Activated naive CD4-positive, alpha-beta T cell treated with anti-CD3 and anti-CD28 coated beads, Interleukin-2, amount 50 U/mL, for 24 hours (primary cell): ENCODE data around the gene LYPD8.

Experiments used
- H3K27ac Mint-ChIP-seq: one replicate; pipeline ENCODE4 v1.8.0; 2021; ENCODE audit warnings: mild to moderate bottlenecking, mixed read lengths
- H3K27me3 Mint-ChIP-seq: one replicate; pipeline ENCODE4 v1.8.0; 2021; ENCODE audit warnings: mixed read lengths
- H3K36me3 Mint-ChIP-seq: one replicate; pipeline ENCODE4 v1.8.0; 2021; ENCODE audit warnings: mixed read lengths
- H3K4me1 Mint-ChIP-seq: one replicate; pipeline ENCODE4 v1.8.0; 2021; ENCODE audit warnings: mixed read lengths
- H3K4me3 Mint-ChIP-seq: one replicate; pipeline ENCODE4 v1.8.0; 2021; ENCODE audit warnings: mild to moderate bottlenecking, mixed read lengths
- H3K9me3 Mint-ChIP-seq: one replicate; pipeline ENCODE4 v1.8.0; 2021; ENCODE audit warnings: mixed read lengths

Gene LYPD8

GRCh38 chr1:248782416-248783141 lies 27.0 kb upstream of the LYPD8 start:
- Mint-ChIP-seq H3K4me1 (no peaks in the 10 kb centered on the region), H3K27ac (no peak overlapping the region), H3K27me3 (peaks cover 5% of the 10 kb centered on the region), H3K4me3 (no peak overlapping the region), H3K36me3 (no peaks in the 10 kb centered on the region), H3K9me3 (no peaks in the 10 kb centered on the region)

- no peaks in the 10 kb centered on the region for H3K4me1 Mint-ChIP-seq
- H3K27ac Mint-ChIP-seq: no peak overlapping the region
- peaks cover 5% of the 10 kb centered on the region for H3K27me3 Mint-ChIP-seq
- no peak overlapping the region for H3K4me3 Mint-ChIP-seq
- peaks cover 10% of the 10 kb centered on the region for H3K9me3 Mint-ChIP-seq
- peaks cover 2% of the 10 kb centered on the region for H3K36me3 Mint-ChIP-seq
Measured at GRCh38 chr1:248779350-248779749, 23.8 kb upstream of the LYPD8 start.

GRCh38 chr1:248778906-248779305 lies 23.3 kb upstream of the LYPD8 start:
- Mint-ChIP-seq H3K36me3 (peaks cover 2% of the 10 kb centered on the region), H3K9me3 (peaks cover 10% of the 10 kb centered on the region), H3K4me3 (no peak overlapping the region), H3K27me3 (peaks cover 5% of the 10 kb centered on the region), H3K4me1 (no peaks in the 10 kb centered on the region), H3K27ac (no peak overlapping the region)

GRCh38 chr1:248776991-248777390 lies 21.4 kb upstream of the LYPD8 start:
- Mint-ChIP-seq H3K4me1 (no peaks in the 10 kb centered on the region), H3K4me3 (no peak overlapping the region), H3K27ac (no peak overlapping the region), H3K9me3 (peaks cover 10% of the 10 kb centered on the region), H3K27me3 (peaks cover 5% of the 10 kb centered on the region), H3K36me3 (peaks cover 2% of the 10 kb centered on the region)

GRCh38 chr1:248775441-248775840 lies 19.9 kb upstream of the LYPD8 start:
- H3K36me3 Mint-ChIP-seq: peaks cover 2% of the 10 kb centered on the region
- no peak overlapping the region for H3K27ac Mint-ChIP-seq
- H3K4me1 Mint-ChIP-seq: no peaks in the 10 kb centered on the region
- H3K4me3 Mint-ChIP-seq: no peak overlapping the region
- peaks cover 10% of the 10 kb centered on the region for H3K9me3 Mint-ChIP-seq
- H3K27me3 Mint-ChIP-seq: no peaks in the 10 kb centered on the region

- H3K36me3 Mint-ChIP-seq: peaks cover 2% of the 10 kb centered on the region
- peaks cover 5% of the 10 kb centered on the region for H3K27me3 Mint-ChIP-seq
- no peaks in the 10 kb centered on the region for H3K4me1 Mint-ChIP-seq
- no peak overlapping the region for H3K4me3 Mint-ChIP-seq
- H3K9me3 Mint-ChIP-seq: peaks cover 5% of the 10 kb centered on the region
- no peak overlapping the region for H3K27ac Mint-ChIP-seq
Measured at GRCh38 chr1:248759644-248760043, 4.1 kb upstream of the LYPD8 start.

- H3K27me3 Mint-ChIP-seq: peaks cover 5% of the 10 kb centered on the region
- peaks cover 2% of the 10 kb centered on the region for H3K36me3 Mint-ChIP-seq
- H3K4me3 Mint-ChIP-seq: no peak overlapping the region
- peaks cover 5% of the 10 kb centered on the region for H3K9me3 Mint-ChIP-seq
- H3K4me1 Mint-ChIP-seq: no peaks in the 10 kb centered on the region
- no peak overlapping the region for H3K27ac Mint-ChIP-seq
Measured at GRCh38 chr1:248758352-248758751, 2.8 kb upstream of the LYPD8 start.

- Mint-ChIP-seq H3K27me3 (peaks cover 5% of the 10 kb centered on the region), H3K4me1 (no peaks in the 10 kb centered on the region), H3K27ac (no peak overlapping the region), H3K36me3 (peaks cover 2% of the 10 kb centered on the region), H3K9me3 (peaks cover 5% of the 10 kb centered on the region), H3K4me3 (no peak overlapping the region)
Measured at GRCh38 chr1:248757784-248758195, 2.2 kb upstream of the LYPD8 start.

GRCh38 chr1:248756636-248757035 lies 1.1 kb upstream of the LYPD8 start:
- peaks cover 5% of the 10 kb centered on the region for H3K27me3 Mint-ChIP-seq
- no peak overlapping the region for H3K4me3 Mint-ChIP-seq
- no peak overlapping the region for H3K27ac Mint-ChIP-seq
- H3K36me3 Mint-ChIP-seq: peaks cover 2% of the 10 kb centered on the region
- H3K4me1 Mint-ChIP-seq: peaks cover 5% of the 10 kb centered on the region
- peaks cover 5% of the 10 kb centered on the region for H3K9me3 Mint-ChIP-seq

GRCh38 chr1:248756151-248756550 lies 592 bp upstream of the LYPD8 start:
- Mint-ChIP-seq H3K4me1 (peaks cover 10% of the 10 kb centered on the region), H3K36me3 (peaks cover 2% of the 10 kb centered on the region), H3K9me3 (peaks cover 5% of the 10 kb centered on the region), H3K27me3 (peaks cover 2% of the 10 kb centered on the region), H3K27ac (no peak overlapping the region), H3K4me3 (no peak overlapping the region)

GRCh38 chr1:248753708-248754280 lies 1.8 kb downstream of the LYPD8 start:
- no peak overlapping the region for H3K4me3 Mint-ChIP-seq
- no peak overlapping the region for H3K27ac Mint-ChIP-seq
- no peaks in the 10 kb centered on the region for H3K9me3 Mint-ChIP-seq
- peaks cover 25% of the 10 kb centered on the region for H3K4me1 Mint-ChIP-seq
- no peaks in the 10 kb centered on the region for H3K27me3 Mint-ChIP-seq
- H3K36me3 Mint-ChIP-seq: no peaks in the 10 kb centered on the region

GRCh38 chr1:248753029-248753594 lies 2.4 kb downstream of the LYPD8 start:
- Mint-ChIP-seq H3K9me3 (no peaks in the 10 kb centered on the region), H3K27ac (no peak overlapping the region), H3K36me3 (no peaks in the 10 kb centered on the region), H3K4me1 (peaks cover 25% of the 10 kb centered on the region), H3K4me3 (no peak overlapping the region), H3K27me3 (no peaks in the 10 kb centered on the region)

- Mint-ChIP-seq H3K36me3 (no peaks in the 10 kb centered on the region), H3K27ac (no peak overlapping the region), H3K4me1 (peaks cover 25% of the 10 kb centered on the region), H3K4me3 (no peak overlapping the region), H3K9me3 (no peaks in the 10 kb centered on the region), H3K27me3 (no peaks in the 10 kb centered on the region)
Measured at GRCh38 chr1:248752161-248753028, 3.2 kb downstream of the LYPD8 start.

GRCh38 chr1:248751635-248752034 lies 3.9 kb downstream of the LYPD8 start:
- Mint-ChIP-seq H3K4me3 (peak overlapping the region; percentile 5), H3K36me3 (no peaks in the 10 kb centered on the region), H3K27me3 (no peaks in the 10 kb centered on the region)

GRCh38 chr1:248751142-248751541 lies 4.4 kb downstream of the LYPD8 start:
- H3K27me3 Mint-ChIP-seq: no peaks in the 10 kb centered on the region
- no peak overlapping the region for H3K27ac Mint-ChIP-seq
- no peaks in the 10 kb centered on the region for H3K36me3 Mint-ChIP-seq
- no peaks in the 10 kb centered on the region for H3K9me3 Mint-ChIP-seq
- peak overlapping the region; percentile 5 for H3K4me3 Mint-ChIP-seq
- H3K4me1 Mint-ChIP-seq: peaks cover 25% of the 10 kb centered on the region

More at GRCh38 chr1:248751635-248752034, 3.9 kb downstream of the LYPD8 start:
- H3K4me1 Mint-ChIP-seq: peaks cover 25% of the 10 kb centered on the region
- H3K9me3 Mint-ChIP-seq: no peaks in the 10 kb centered on the region
- no peak overlapping the region for H3K27ac Mint-ChIP-seq
